ENCODE measurements around the gene HOXB6. TPM values are rescaled to one million over a fixed set of nuclear protein-coding genes. Genes with fewer than 3 reads are reported as not detected.

HOXB6 gene
- total RNA-seq, 1 experiment from 2014 or later = 0.92 TPM

DNA sequence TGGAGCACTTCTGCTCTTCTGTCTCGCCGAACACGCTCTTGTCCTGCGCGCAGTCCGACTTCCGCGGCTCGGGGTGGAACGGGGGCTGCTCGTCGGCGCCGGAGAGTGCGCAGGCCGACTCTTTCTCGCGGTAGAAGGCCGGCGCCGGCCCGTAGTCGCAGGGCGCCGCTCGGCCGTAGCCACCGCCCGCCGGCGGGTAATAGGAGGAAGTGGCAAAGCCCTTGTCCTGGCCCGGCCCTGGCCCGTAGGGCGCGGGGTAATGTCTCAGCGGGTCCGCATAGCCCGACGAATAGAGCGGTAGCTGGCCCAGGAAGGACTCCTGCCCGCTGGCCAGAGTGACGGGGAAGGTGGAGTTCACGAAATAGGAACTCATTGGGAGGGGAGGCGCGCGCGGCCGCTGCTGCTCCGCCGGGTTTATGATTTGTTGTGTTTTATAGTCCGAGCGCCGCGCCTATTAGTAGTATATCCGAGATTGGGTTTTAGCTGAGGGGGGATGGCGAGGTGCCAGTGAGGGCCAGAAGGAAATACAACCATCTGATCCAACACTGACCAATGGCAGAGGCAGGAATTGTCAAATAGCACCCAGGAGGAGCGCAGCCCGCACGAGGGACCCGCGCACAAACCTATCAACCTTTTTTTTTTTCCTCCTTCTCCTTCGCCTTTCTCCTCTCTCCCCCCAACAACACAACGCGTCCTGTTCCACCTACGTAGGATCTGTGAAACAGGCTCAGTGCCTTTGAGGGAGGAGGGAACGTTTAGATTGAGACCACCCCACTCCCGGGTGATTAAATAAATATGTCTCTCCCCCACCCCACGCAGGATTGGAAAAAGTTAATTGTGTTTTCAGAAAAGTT lies 6.8 kb downstream of the HOXB6 start:
- no peak for DNase-seq (ENCODE audit: low spot score)
- in situ Hi-C loops (cut with HindIII; ENCODE audit: low sequenced_read_pairs) = no loop called here

DNA sequence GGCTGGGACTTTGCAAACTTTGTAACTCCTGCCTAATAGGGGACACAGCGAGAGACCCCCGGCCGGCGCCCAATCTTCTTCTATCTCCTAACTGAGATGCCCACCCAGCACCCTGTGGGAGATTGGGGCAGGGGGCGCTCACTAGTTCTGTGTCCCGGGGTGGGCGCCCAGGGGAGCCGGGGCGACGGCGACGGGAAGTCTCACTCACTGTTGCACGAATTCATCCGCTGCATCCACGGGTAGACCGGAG lies 7.3 kb downstream of the HOXB6 start:
- in situ Hi-C loops (cut with HindIII; ENCODE audit: low sequenced_read_pairs) = no loop called here
- no peak for DNase-seq (ENCODE audit: low spot score)

DNA sequence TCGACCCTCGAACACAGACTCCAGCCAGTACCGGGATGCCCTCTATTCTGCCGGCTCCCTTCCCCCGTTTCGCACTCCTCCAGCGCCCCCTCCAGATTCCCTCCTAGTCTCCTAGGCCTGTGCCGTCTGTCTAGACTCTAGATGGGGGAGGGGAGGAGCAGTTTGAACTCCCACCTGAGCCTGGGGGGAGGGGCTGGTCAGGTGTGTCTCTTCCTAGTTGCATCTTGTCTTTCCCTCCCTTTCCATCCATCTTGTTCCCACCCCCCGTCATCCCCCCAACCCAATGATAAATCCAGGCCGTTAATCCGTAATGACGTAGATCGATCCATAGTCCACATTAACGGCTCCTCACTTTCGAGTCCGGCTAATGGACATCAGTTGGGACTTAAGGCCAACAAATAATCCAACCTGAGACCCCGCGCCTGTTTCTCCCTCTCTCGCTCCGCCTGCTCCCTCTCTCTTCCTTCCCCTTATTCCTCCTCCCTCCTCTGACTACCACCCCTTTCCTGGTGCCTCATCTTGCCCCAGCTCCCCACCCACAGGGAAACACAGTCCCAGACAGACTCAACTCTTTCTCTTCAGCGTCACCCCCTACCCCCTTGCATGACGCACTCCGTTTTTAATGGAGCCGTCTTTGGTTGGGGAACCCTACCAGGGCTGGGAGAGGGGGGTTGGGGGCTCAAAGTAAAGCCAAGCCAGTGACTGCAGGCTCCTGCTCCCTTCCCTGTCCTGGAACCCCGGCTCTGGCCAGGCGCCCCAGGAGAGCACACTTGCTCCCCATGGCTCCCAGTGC lies 7.9 kb downstream of the HOXB6 start:
- DNase-seq (ENCODE audit: low spot score) = no peak
- in situ Hi-C loops (cut with HindIII; ENCODE audit: low sequenced_read_pairs) = no loop called here

DNA sequence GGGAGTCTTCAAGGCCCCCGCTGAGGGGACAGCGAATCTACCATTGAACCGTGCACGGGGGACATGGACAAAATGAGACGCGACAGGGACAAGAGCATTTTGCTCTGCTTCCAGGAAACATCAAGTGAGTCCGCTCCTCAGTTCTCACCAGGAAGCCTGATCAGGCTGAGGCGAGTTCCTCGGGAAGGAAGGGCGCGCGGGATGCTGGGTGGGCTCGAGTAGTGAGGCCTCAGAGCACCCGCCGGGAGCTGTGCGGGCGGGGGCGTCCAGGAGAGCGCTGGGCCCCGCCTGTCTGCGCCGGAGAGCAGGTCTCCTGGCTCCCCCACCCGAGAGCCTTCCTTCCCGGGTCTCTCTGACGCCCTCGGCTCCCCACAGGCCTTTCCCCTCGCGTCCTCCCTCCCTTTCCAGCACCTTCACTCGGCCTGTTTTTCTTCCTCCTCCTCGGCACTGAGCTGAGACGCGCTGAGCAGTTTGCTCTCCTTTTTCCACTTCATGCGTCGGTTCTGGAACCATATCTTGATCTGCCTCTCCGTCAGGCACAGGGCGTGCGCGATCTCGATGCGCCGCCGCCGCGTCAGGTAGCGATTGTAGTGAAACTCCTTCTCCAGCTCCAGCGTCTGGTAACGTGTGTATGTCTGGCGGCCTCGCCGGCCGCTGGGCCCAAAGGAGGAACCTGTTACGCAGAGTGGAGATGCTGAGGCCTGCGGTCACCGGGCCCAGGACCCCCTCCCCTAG lies 8.6 kb downstream of the HOXB6 start:
- in situ Hi-C loops (cut with HindIII; ENCODE audit: low sequenced_read_pairs) = no loop called here
- DNase-seq (ENCODE audit: low spot score) = no peak

DNA sequence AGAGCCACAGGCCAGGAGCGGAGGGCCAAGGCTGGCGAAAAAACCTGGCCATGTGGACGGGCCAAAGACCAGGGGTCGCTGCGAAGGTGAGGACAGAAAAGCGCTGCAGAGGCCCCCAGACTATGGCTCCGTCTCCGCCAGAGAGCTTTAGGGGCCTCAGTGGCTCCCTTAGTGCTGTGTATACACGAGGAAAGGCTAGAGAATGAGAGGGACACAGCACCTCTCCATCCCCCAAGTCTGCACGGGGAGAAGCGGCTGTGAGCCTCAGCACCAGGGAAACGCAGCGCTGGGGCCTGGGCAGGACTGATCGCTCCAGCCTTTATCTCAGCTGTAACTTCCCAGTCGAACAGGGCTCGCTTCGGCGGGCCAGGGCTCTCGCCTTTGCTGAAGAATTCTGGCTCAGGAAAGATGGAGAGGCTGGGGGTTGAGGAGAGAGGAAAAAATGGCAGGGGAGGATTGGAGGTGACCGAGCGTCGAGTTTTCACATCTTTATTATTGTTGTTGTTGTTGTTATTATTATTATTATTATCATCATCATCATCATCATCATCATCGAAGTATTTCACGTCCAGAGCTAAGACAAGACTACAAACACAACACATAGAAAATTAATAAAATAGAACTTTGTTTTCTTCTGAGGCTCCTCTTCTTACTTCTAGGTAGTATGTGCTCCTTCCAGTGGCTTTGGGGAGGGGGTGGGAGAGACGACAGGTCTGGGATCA lies 9.3 kb downstream of the HOXB6 start:
- in situ Hi-C loops (cut with HindIII; ENCODE audit: low sequenced_read_pairs) = no loop called here
- DNase-seq (ENCODE audit: low spot score) = no peak

DNA sequence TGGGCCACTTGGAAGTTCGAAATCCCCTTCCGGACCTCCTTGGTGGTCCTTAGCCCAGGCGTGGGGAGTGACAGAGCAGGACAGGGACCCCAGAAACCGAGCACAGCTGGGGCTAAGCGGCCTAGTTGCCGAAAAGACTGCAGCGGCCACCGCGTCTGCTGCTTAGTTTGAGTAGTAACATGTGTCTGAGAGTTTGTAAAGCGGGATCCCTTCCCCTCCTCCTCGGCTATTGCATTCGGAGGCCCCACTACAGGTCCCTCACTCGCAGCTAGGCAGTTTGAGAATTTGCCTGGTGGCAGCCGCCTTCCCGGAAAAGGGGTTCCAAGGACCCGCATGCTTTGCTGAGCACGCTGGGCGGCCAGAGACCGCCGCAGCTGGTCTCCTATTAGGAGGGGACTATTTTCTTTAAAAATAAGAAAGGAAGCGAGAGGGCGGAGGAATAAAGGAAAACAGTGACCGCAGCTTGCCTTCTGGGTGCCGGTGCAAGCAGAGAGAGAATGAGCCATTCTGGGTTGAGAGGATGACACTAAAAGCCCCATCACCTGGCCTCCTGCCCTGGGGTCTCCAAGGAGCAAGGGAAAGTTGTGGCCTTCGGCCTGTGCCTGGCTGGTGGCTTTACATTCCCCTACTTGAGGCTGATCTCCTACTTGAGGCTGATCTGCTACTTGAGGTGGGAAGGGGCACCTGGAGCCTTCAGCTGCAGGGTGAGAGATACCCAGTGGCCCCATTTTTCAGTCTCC lies 10.1 kb downstream of the HOXB6 start:
- no peak for DNase-seq (ENCODE audit: low spot score)

DNA sequence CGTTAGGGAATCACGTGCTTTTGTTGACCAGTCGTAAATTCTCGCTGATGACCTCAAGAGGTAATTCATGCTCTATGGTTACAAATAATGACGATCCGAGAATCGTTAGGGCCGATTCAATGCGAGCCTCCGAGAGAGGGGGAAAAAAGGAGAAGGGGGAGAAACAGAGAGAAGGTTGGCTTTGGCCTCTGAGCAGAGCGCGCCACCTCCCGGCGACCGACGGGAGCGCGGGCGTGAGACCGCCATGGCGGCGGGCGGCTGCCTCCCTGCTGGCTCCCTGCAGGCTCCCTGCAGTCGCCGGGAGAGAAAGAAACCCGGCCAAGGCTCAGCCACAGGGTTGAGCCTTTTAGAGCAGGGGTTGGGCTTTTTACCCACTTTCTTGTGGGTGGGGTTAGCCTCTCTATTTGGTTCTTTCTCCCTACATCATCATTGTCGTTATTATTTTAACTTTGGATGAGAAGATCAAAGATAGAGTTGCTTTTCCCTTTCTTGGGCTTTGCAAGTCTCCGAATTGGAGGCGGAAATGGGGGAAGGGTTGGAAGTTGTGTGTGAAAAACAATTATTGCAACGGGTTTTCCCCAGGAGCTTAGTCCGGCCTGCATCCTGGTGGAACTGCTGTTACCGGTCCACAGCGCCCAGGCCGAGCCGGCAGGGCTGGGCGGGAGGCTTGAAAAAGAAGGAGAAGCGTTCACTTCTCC lies 10.8 kb downstream of the HOXB6 start:
- no peak for DNase-seq (ENCODE audit: low spot score)
- in situ Hi-C loops (cut with HindIII; ENCODE audit: low sequenced_read_pairs) = no loop called here

More for the DNA sequence above, 10.1 kb downstream of the HOXB6 start:
- in situ Hi-C loops (cut with HindIII; ENCODE audit: low sequenced_read_pairs) = no loop called here

DNA sequence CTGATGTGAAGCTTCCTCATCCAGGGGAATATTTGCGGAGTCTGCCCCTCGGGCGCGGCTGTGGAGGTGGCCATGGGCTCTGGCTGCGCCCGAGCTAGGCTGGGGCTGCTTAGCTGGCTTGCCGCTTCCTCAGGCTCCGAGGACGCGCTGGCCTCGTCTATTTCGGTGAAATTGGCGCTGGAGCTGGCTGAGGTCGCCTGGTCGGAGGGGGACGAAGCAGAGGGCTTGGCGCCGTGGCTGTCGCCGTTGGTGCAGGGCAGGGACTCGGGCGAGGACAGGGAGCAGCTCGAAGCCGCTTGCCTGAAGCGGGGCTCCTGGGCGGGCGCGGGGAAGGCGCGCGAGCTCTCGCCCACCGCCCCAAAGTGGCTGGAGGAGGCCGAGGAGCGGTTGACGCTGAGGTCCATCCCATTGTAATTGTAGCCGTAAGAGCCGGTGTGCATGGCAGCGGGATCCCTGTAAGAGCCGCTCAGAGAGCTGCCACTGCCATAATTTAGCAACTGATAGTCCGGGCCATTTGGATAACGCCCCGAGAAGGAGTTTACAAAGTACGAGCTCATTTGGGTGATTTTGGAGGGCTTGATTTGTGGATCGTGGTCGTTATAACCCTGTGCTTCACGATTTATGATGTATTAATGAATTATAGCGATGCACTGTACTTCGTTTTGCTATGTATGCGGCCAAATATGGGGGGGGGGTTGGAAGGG lies 11.5 kb downstream of the HOXB6 start, which contains the start of gene HOXB5:
TSS of gene HOXB5 (minus strand) at position 654 of the 704 bp plus-strand sequence. CDS start at position 557, 97 bp downstream.
- DNase-seq (ENCODE audit: low spot score) = no peak
- in situ Hi-C loops (cut with HindIII; ENCODE audit: low sequenced_read_pairs) = no loop called here

DNA sequence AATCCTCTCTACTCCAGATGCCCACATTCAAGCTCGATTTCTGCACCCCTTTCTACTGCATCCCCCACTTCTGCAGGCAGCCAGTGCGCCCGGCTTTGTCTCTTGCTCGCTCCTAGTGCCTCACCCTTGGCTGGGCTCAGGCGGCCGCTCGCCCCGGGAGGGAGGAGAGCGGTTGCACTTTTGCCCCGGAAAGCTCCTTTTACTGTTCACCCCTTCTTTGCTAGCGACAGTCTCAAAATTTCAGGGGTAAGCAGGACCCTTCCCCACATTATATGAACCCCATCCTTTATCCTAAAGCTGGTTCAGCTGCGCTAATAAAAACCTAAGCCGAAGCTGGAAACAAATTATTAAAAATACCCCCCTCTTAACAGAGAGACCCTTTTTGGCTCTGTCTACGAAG lies 12.2 kb downstream of the HOXB6 start:
- in situ Hi-C loops (cut with HindIII; ENCODE audit: low sequenced_read_pairs) = no loop called here
- no peak for DNase-seq (ENCODE audit: low spot score)

DNA sequence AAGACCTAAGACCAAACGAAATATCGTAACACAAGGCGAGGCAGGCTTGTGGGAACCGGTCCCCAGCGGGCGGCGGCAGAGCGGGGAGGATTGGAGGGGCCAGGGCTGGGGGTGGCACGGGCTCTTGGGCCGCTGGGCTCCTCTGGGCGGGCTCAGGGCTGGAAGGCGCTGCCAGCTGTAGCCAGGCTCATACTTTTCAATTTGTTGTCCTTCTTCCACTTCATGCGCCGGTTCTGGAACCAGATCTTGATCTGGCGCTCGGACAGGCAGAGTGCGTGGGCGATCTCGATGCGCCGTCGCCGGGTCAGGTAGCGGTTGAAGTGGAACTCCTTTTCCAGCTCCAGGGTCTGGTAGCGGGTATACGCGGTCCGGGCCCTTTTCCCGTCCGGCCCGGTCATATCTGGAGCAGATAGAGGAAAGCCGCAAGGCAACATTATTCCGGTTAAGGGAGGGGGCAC lies 12.7 kb downstream of the HOXB6 start:
- in situ Hi-C loops (cut with HindIII; ENCODE audit: low sequenced_read_pairs) = no loop called here
- no peak for DNase-seq (ENCODE audit: low spot score)

DNA sequence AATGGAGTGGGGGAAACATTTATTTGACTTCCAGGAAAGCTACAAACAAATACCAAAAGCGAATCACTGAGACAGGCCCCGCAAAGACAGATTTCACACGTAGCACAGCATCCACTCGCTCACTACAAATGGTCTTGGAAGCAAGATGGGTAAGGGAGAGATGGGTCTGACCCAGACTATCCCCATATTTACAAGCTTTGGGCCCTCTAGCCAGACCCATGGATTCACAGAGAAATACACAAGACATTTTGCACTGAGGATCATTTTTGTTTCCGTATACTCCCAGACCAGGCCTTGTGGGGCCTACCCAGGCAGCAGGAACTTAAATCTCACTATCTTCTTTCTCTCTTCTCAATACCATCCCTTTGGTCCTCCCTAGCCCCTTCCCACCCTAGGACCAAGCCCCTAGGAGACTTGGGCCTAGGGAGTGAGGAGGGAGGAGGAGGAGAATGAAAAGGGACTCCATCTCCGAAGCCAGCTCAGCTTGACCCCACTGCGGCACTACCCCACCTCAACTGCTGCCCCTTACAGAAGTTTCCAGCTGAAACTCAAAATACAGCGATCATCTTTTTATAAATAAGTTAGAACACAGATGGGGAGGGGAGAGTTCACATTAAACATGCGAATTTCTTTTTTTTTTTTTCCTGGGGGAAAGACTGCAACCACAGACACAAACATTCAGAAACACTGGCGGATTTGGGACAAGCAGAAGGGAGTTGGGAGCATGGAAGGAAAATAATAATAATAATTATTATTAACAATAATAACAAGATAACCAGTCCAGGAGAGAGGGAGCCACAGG lies 13.3 kb downstream of the HOXB6 start:
- DNase-seq (ENCODE audit: low spot score) = no peak
- in situ Hi-C loops (cut with HindIII; ENCODE audit: low sequenced_read_pairs) = no loop called here

DNA sequence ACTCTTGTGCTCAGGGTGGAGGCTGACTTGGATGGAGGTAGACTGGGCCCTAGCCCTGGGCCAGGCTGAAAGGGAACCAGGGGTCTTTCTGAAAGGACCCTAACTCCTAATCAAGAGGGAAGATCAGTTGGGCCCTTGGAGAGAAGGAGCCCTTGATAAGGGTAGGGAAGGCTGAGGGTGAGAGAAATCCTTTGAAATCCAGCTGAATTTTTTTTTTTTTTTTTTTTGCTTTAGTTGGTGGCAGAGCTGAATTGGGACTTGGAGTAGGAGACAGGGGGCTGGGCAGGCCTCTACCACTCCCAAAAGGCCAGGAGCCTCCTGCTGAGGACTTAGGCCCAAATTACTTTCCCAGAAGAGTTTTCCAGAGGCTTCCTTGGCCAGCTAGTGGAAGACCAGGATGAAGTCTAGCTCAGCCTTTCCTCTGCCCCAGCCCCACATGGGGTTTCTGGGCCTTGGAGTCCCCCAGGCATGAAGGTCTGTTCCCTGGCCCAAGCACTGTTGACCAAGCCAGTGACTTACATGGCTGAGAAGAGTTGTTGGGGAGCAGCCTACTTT lies 14.1 kb downstream of the HOXB6 start:
- in situ Hi-C loops (cut with HindIII; ENCODE audit: low sequenced_read_pairs) = no loop called here
- DNase-seq (ENCODE audit: low spot score) = no peak

DNA sequence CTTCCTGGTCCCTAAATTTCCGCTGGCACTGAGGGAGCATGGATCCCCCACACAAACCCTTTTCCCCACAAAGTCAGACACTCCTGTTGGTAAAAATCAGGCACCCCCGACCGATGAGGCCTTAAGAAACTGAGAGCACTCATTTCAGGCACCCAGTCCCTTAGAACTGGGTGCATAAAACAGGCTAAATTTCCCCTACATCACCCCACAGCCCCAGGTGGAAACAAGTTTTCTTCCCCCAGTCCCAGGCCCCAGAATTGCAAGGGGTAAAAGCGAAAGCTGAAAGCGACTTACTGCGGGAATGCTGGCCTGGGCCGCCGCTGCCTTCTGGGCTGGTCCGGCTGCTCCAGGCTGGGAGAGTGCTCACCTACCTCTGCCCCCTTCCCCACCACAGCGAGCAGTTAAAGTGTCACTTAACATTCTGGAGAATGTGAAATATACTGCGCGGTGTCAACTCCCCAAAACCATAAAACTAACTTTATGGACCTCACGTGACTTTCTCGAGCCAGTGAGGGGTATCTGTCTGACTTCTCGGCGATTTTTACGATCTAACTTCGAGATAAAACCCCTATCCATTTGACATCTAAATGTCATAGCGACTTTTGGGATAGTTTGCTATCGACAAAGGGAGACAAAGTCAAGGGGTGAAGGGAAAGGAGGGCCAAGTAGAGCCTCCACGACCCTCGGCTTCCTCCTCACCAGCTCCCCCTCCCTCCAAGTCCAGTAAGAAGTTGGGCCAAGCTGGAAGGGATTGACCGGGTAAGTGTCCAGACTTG lies 14.8 kb downstream of the HOXB6 start, which contains the start of gene HOXB3:
TSS of gene HOXB3 (minus strand) at position 411 of the 776 bp plus-strand sequence. CDS start 37,767 bp downstream, outside the sequence.
- DNase-seq (ENCODE audit: low spot score) = no peak
- in situ Hi-C loops (cut with HindIII; ENCODE audit: low sequenced_read_pairs) = no loop called here

DNA sequence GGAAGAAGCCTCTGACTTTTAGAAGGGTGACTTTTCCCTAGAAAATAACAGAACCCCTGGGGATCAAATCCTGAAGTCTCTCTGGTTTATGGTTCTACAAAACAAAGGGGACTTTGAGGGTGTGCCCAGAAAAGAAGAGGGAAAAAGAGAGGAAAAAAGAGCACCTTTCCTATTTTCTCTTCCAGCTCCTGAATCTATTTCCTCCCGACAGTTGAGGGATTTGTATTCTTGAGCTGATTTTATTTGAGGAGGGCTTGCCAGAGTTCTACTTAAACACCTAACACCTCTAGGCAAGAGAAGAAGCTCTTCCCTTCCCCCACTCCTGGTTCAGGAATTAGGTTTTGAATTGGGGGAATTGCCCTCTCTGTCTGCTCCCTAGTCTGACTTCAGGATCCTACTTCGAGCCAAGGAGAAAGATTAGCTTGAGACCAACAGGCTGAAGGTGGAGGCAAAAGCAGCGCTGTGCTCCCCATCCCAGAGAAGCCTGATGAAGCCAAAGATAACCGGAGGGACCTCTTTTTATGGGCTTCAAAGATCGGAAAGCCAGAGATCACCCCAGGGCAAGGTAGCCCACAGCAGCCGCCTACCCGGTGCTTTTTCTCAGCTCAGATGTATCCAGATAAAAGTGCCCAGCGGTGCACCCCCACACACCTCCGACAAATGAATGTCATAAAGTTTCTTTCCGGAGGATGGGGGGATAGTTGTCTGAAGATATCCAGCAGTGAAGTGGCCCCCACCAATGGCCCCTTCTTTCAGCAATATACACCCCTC lies 15.5 kb downstream of the HOXB6 start:
- in situ Hi-C loops (cut with HindIII; ENCODE audit: low sequenced_read_pairs) = no loop called here
- no peak for DNase-seq (ENCODE audit: low spot score)

DNA sequence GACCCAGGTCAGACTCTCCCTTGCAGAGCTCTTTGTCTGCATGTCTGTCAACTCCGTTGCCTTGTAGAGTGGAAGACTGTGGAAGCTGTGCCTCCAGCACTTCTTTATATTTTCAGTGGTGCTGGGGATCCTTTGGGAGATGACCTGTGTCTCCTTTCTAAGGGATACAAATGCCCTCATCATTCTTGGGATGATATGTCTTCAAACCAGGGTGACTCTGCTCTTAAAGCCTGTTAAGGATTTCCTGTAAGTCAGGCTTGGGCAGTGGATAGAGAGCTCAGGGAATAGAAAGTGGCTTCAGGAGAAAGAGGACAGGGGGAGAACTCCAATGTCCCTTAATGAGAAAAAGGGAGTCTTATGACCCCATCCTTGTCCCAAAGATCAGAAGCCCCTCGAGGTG lies 16.3 kb downstream of the HOXB6 start:
- DNase-seq (ENCODE audit: low spot score) = no peak
- in situ Hi-C loops (cut with HindIII; ENCODE audit: low sequenced_read_pairs) = no loop called here
